ENCODE results near the gene SMIM11.

GRCh38 chr21:34343838-34344381, 31.4 kb upstream of the SMIM11 start:
- TF ChIP-seq CTCF (IDR thresholded peaks at IDR 0.05) (no peak), POLR2A (IDR thresholded peaks at IDR 0.05) (no peak)
